NCI-H1436 (cell line): ENCODE results near the gene ACE.

Experiments
- DNase-seq: peaks from one replicate; lab custom pipeline; 2025; lab: John Stamatoyannopoulos, UW

The ACE gene

DNA sequence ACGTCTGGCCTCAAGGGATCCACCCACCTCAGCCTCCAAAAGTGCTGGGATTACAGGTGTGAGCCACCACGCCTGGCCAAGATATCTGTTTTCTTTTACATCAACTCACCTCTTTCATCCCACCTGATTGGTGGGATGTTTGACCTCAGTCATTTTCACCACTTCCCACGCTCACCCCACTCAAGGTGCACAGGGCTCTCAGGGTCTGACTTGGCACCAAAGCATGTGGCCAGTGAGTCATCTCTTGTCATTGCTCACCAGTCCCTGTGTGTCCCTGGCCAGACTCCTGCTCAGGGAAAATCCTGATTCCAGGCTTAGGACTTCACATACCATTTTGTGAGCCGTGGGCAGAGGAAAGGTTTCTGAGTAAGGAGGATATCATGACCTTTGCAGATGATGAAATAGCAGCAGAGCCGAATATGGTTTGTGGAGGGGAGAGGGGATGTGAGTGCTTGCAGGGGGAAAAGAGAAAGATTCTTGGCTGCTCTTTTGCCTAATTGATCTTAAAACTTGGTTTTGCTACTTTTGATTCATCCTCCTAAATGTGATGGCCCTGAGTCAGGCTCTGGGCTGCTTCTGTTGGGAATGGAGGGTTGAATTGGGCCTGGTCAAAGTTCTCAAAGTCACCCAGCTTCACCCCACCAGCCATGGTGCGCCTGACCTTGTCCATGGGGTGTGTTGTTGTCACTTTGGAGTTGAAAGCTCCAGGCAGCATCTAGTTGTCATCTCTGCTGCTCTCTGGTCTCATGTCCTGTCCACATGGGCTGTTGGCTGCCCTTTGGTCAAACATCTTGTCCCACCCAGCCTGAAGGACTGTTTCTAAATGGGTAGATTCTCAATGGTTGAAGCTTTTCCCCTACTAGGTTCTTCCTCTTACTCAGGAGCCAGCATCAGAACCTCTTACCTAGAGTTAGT is 40.3 kb downstream of the ACE start:
- no peak for DNase-seq

- peak; percentile 53 for DNase-seq
These were observed 41.1 kb downstream of the ACE start for GRCh38 chr17:63517825-63518534.

DNA sequence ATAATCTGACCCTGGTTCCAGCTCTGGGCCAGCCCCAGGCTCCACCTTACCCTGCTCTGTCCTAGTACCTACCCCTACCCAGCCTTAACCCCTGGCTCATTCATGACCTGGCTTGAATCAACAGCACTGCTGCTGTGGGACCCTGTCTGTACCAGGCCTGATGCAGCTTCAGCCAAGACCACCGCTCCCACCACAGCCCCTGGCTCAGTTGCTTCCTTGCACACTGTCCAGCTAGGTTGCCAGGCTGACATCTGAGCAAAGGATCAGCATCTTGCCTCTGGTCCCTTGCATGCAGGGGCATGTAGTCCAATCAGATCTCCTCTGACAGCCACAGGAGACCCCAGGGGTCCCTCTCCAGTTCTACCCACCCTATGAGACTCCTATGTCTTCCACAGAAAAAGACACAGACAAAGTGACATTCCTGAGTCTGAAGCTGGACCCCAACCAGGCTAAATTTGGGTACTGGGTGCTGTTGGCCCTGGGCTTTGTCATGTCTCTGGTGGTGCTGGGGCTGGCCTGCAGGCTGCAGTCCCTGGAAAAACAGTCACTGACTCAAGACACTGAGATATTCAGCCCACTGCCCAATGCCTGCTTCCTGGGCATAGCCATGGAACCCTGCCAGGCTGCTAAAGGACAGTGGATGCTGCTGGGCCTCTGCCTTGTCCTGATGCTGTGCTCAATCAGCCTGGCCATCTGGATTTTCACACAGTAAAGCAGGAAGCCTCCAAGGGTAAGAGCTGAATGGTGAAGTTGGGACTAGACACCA is 42.4 kb downstream of the ACE start:
- DNase-seq: no peak

- DNase-seq: peak; percentile 76
These were observed 43.4 kb downstream of the ACE start for GRCh38 chr17:63519972-63520882.

- peak; percentile 22 for DNase-seq
These were observed 46.5 kb downstream of the ACE start, which contains the start of gene KCNH6 for GRCh38 chr17:63523253-63523855. Gene KCNH6, plus strand, starts transcription at chr17:63523358. Its CDS starts 56 bp downstream, at chr17:63523414.

DNA sequence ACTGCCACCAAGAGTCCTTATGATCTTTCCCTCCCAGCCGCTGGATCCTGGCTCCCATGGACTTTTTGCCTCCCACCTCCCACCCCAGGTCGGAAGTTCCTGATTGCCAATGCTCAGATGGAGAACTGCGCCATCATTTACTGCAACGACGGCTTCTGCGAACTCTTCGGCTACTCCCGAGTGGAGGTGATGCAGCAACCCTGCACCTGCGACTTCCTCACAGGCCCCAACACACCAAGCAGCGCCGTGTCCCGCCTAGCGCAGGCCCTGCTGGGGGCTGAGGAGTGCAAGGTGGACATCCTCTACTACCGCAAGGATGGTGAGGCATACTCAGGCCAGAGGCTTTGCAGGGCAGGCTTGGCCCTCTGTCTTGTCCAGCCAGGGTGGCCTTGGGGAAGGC is 47.2 kb downstream of the ACE start:
- no peak for DNase-seq

DNA sequence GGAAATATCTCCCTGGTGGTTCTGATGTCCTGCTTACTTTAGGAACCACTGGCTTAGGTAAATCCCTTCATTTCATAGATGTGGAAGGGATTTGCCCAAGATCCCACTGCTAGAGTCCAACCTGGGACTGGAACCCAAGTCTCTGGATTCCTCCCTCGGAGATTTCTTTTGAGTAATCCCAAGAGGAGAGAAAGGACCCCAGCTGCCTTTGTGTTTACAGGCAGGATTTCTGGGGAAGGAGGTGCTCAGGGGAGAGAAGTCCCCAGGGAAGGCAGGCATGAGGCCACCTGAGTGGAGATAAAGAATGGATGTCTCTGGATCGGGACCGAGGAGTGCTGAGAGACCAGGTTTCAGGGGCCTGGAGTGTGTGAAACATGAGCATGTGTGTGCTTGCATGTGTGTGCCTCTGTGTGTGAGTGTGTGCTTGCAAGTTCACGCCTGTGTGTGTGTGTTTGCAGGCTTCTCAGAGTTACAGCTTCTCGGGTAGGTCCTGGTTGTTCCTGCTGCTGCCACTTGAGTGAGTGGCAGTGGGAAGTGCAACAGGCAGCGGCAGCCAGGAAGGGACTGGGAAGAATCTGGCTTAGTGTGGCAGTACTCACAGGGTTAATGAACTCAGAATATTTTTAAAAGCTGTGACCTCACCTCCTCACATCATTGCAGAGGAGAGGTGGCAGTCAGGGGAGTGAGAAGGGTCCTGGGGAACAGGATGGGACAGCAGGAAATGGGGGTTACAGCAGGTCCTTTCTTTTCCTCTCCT is 48.5 kb downstream of the ACE start:
- DNase-seq: no peak

DNA sequence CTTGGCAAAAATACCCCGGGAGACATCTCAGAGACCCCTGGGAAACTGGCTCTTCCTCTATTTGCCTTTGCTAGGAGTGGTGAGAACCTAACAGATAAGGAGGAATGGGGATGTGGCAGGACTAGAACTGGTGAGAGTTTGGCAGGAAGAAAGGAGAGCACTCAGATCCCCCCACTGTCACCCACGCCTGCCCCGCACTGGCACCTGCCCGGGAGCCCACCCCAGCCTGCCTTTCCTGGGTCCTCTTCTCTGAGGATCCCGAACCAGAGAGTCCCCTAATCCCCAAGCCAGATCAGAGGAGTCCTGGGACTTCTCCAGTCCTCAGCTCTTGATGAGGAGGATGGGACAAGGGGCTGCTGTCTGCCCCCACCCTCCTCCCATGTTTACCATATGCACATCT is 50.0 kb downstream of the ACE start:
- DNase-seq: no peak

DNA sequence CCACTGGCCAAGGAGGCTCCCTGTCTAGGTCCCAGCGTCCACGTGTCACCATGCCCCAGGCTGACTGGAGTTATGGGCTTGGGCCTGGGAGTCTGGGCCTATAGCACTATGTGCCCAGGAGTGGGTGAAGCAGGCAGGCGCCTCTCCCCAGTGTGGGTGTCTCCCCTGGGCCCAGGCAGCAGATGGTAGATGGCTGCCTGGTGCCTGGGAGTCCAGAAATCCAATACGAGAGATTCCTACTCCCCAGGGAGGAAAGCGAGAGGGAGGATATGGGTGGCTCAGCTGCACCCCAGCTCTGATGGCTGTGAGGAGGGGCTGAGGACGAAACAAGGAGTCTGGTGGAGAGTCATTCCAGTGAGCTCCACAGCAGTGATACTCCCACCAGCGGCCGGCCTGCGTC is 51.3 kb downstream of the ACE start:
- no peak for DNase-seq

GRCh38 chr17:63529711-63530556 is 53.1 kb downstream of the ACE start:
- no peak for DNase-seq

GRCh38 chr17:63530557-63531021 is 53.7 kb downstream of the ACE start:
- no peak for DNase-seq

- DNase-seq: peak; percentile 19
These were observed 54.4 kb downstream of the ACE start for GRCh38 chr17:63531022-63531965.

DNA sequence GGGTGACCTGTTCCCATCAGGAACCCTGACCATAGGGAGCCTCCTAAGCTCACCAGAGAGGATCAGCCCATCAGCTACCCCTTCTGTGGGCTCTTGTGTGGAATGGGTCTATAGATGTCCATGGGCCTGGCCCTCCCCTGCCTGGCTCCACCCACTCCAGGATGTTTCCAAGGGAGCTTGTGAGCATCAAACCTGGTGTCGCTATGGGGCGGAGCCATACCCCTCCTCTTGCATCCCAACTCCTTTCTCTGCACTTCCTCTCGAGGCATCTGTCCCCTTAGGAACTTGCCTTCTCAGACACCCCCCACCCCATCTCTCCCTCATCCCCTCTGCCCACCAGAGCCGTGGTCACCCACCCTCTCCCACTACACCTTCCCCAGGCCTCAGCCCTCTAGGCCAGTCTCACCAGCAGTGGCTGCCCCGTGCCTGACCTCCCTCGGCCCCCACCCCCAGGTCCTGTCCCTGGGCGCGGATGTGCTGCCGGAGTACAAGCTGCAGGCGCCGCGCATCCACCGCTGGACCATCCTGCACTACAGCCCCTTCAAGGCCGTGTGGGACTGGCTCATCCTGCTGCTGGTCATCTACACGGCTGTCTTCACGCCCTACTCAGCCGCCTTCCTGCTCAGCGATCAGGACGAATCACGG is 56.7 kb downstream of the ACE start:
- no peak for DNase-seq

- no peak for DNase-seq
These were observed 57.3 kb downstream of the ACE start for GRCh38 chr17:63534078-63534570.

- no peak for DNase-seq
These were observed 58.1 kb downstream of the ACE start for GRCh38 chr17:63534816-63535455.

DNA sequence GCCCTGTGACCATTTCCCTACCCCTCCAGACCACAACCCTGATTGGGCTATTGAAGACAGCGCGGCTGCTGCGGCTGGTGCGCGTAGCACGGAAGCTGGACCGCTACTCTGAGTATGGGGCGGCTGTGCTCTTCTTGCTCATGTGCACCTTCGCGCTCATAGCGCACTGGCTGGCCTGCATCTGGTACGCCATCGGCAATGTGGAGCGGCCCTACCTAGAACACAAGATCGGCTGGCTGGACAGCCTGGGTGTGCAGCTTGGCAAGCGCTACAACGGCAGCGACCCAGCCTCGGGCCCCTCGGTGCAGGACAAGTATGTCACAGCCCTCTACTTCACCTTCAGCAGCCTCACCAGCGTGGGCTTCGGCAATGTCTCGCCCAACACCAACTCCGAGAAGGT is 58.8 kb downstream of the ACE start:
- no peak for DNase-seq

GRCh38 chr17:63537001-63537400 is 60.1 kb downstream of the ACE start:
- no peak for DNase-seq
